ENCODE data around the gene UXS1. TPM values are rescaled to one million over a fixed set of nuclear protein-coding genes. Genes with fewer than 3 reads are reported as not detected.

The UXS1 gene
- total and polyA plus RNA-seq, 2 donors (not counting 3 experiments of a cell fraction or from before 2014, with no cell fraction given): 34.2 to 43.2 TPM

- Histone ChIP-seq H3K9me1 (replicated peaks; ENCODE audit: control insufficient read depth, extremely low read depth, insufficient read depth, low read length) (no peaks in the 10 kb centered on the region), H3K27me3 (ENCODE audit: control insufficient read depth in 2 of 2, insufficient read depth in 2 of 2, low read length in 2 of 2) (no peaks in the 10 kb centered on the region), H3K79me2 (ENCODE audit: control insufficient read depth, insufficient read depth, low read length) (no peaks in the 10 kb centered on the region), H3K4me3 (replicated peaks in 1 of 3; ENCODE audit: insufficient read depth in 1 of 3, low read depth in 1 of 3, low read length in 3 of 3) (no peak overlapping the region), H3K4me1 (ENCODE audit: control insufficient read depth, extremely low read depth, insufficient read depth, low read length) (peaks cover 4% of the 10 kb centered on the region), H3K9me3 (replicated peaks; ENCODE audit: control insufficient read depth, insufficient read depth, low read length) (no peaks in the 10 kb centered on the region), H3K27ac (ENCODE audit: insufficient read depth, low read depth, low read length) (no peak overlapping the region), H3K36me3 (ENCODE audit: control insufficient read depth in 2 of 2, extremely low read depth in 1 of 2, insufficient read depth in 2 of 2, low read length in 2 of 2) (peaks cover 0 to 2% of the 10 kb centered on the region in 2 experiments), H3K4me2 (ENCODE audit: insufficient read depth, low read length) (no peak overlapping the region), H3K9ac (replicated peaks; ENCODE audit: extremely low read depth, insufficient read depth, low read length) (no peak overlapping the region), H2AFZ (ENCODE audit: low read depth, low read length) (no peak overlapping the region), H4K20me1 (replicated peaks; ENCODE audit: control insufficient read depth, extremely low read depth, insufficient read depth, low read length) (no peaks in the 10 kb centered on the region)
- TF ChIP-seq GATA2 (IDR thresholded peaks at IDR 0.05; ENCODE audit: insufficient read depth, insufficient read length, low read depth, low read length) (no peak), FOS (IDR thresholded peaks at IDR 0.05; ENCODE audit: borderline replicate concordance, insufficient read depth, low read length) (no peak), POLR2AphosphoS5 (IDR thresholded peaks at IDR 0.05; ENCODE audit: insufficient read depth, low read depth, low read length) (no peak)
- TF ChIP-seq, protein P1, sequence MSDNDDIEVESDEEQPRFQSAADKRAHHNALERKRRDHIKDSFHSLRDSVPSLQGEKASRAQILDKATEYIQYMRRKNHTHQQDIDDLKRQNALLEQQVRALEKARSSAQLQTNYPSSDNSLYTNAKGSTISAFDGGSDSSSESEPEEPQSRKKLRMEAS (IDR thresholded peaks at IDR 0.05; ENCODE audit: insufficient read depth, insufficient read length): no peak
- TF ChIP-seq, protein P2, sequence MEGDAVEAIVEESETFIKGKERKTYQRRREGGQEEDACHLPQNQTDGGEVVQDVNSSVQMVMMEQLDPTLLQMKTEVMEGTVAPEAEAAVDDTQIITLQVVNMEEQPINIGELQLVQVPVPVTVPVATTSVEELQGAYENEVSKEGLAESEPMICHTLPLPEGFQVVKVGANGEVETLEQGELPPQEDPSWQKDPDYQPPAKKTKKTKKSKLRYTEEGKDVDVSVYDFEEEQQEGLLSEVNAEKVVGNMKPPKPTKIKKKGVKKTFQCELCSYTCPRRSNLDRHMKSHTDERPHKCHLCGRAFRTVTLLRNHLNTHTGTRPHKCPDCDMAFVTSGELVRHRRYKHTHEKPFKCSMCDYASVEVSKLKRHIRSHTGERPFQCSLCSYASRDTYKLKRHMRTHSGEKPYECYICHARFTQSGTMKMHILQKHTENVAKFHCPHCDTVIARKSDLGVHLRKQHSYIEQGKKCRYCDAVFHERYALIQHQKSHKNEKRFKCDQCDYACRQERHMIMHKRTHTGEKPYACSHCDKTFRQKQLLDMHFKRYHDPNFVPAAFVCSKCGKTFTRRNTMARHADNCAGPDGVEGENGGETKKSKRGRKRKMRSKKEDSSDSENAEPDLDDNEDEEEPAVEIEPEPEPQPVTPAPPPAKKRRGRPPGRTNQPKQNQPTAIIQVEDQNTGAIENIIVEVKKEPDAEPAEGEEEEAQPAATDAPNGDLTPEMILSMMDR (IDR thresholded peaks at IDR 0.05; ENCODE audit: extremely low read depth in 1 of 2, insufficient read depth in 1 of 2, low read depth in 1 of 2, low read length in 2 of 2): no peak
- dilution Hi-C loops (cut with MboI; ENCODE audit: extremely low pct_ligation_motif_present, low sequenced_read_pairs): no loop called here
- POLR2A ChIA-PET: no interaction called here
- CTCF ChIA-PET: no interaction called here
- intact Hi-C loops (cut with micrococcal nuclease): no loop called here
- no peak for DNase-seq (ENCODE audit: low read depth, low spot score)
- no peak for FAIRE-seq
- no TSS peak for BruUV-seq (replicated peaks)
Observed at GRCh38 chr2:106156305-106157296, 37.5 kb downstream of the UXS1 start.
